Karpas-422 (cell line): ENCODE results near the gene MYOM1. TPM values are rescaled to one million over a fixed set of nuclear protein-coding genes. Genes with fewer than 3 reads are reported as not detected.

Source experiments
- DNase-seq: peaks from one replicate; pipeline ENCODE4 v3.0.0-alpha.2; 2015
- H2AFZ ChIP-seq: fragments of 200-600 bp; sonication (generic); 2 replicates; pipeline ENCODE4 v1.6.1; 2014; ENCODE audit warnings: antibody characterized with exemption, low read length, mixed read lengths
- H3K27ac ChIP-seq: fragments of 200-600 bp; sonication (generic); 2 replicates; pipeline ENCODE4 v1.5.1; 2014; ENCODE audit warnings: mild to moderate bottlenecking, low read length, moderate library complexity
- H3K27me3 ChIP-seq: fragments of 200-600 bp; sonication (generic); 2 replicates; pipeline ENCODE4 v1.6.1; 2014; ENCODE audit warnings: low read length, mixed read lengths
- H3K36me3 ChIP-seq: fragments of 200-600 bp; sonication (generic); 2 replicates; pipeline ENCODE4 v1.6.1; 2014; ENCODE audit warnings: low read length, mixed read lengths; ENCODE audit not compliant: insufficient read depth
- H3K4me1 ChIP-seq: fragments of 200-600 bp; sonication (generic); 2 replicates; pipeline ENCODE4 v1.6.1; 2014; ENCODE audit warnings: mild to moderate bottlenecking, low read length, mixed read lengths
- H3K4me2 ChIP-seq: fragments of 200-600 bp; sonication (generic); 2 replicates; pipeline ENCODE4 v1.6.1; 2014; ENCODE audit warnings: low read length, low read depth, mild to moderate bottlenecking; ENCODE audit not compliant: poor library complexity, severe bottlenecking
- H3K4me3 ChIP-seq: fragments of 200-600 bp; sonication (generic); 2 replicates; pipeline ENCODE4 v1.5.1; 2014; ENCODE audit warnings: mild to moderate bottlenecking, antibody characterized with exemption, low read length, mixed read lengths
- H3K79me2 ChIP-seq: fragments of 200-600 bp; sonication (generic); 2 replicates; pipeline ENCODE4 v1.6.1; 2014; ENCODE audit warnings: mild to moderate bottlenecking, low read length, mixed read lengths
- H3K9ac ChIP-seq: fragments of 200-600 bp; sonication (generic); 2 replicates; pipeline ENCODE4 v1.6.0; 2014; ENCODE audit warnings: low read length
- H3K9me2 ChIP-seq: fragments of 200-600 bp; sonication (generic), shearing (Covaris generic); replicated peaks from 2 replicates; pipeline ENCODE4 v1.6.0; 2014; ENCODE audit warnings: mild to moderate bottlenecking, low read length, moderate library complexity; ENCODE audit not compliant: insufficient read depth
- H3K9me3 ChIP-seq: fragments of 300-700, 200-600 bp; sonication (generic); 2 replicates; pipeline ENCODE4 v1.6.1; 2014; ENCODE audit warnings: low read length, mixed read lengths
- H4K20me1 ChIP-seq: fragments of 200-600 bp; sonication (generic); 2 replicates; pipeline ENCODE4 v1.6.1; 2014; ENCODE audit warnings: mild to moderate bottlenecking, antibody characterized with exemption, low read length, low read depth; ENCODE audit not compliant: insufficient read depth
- total RNA-seq: library from RNA; depleted of rRNA; stranded (reverse); fragments of >200 nt; shearing (Covaris generic); gene quantifications from 2 replicates; pipeline ENCODE4 v1.2.3, GENCODE V29; 2014; ENCODE audit warnings: low replicate concordance

Gene MYOM1
- total RNA-seq, 1 experiment from 2014 or later, result not detected

- Histone ChIP-seq H2AFZ (peak overlapping the region; percentile 70; the same call in 1 of the 2 replicates), H3K79me2 (peaks cover 72% of the 10 kb centered on the region), H3K4me3 (peak overlapping the region; percentile 87), H3K4me2 (peak overlapping the region; percentile 85), H3K27me3 (no peaks in the 10 kb centered on the region), H3K36me3 (no peaks in the 10 kb centered on the region; the same call in 1 of the 2 replicates), H4K20me1 (peaks cover 33% of the 10 kb centered on the region), H3K9me3 (no peaks in the 10 kb centered on the region), H3K27ac (peak overlapping the region; percentile 84), H3K9ac (peak overlapping the region; percentile 92), H3K9me2 (no peaks in the 10 kb centered on the region), H3K4me1 (peaks cover 57% of the 10 kb centered on the region)
- peak; percentile 65 for DNase-seq
These were observed 42.7 kb upstream of the MYOM1 start for GRCh38 chr18:3262234-3263131.

- H2AFZ ChIP-seq, result peak within 1 kb of the TSS; percentile 70
- DNase-seq, result peak; percentile 93
- peak within 1 kb of the TSS; percentile 84 for H3K27ac ChIP-seq
- H3K4me1 ChIP-seq, result peaks cover 53% of the 10 kb centered on the region
- H3K9ac ChIP-seq, result peak within 1 kb of the TSS; percentile 92
- H3K4me2 ChIP-seq, result peak within 1 kb of the TSS; percentile 85
- H3K79me2 ChIP-seq, result peaks cover 63% of the 10 kb centered on the region
- H3K4me3 ChIP-seq, result peak within 1 kb of the TSS; percentile 87
- H3K9me3 ChIP-seq, result no peaks in the 10 kb centered on the region
- H3K27me3 ChIP-seq, result no peaks in the 10 kb centered on the region
- no peaks in the 10 kb centered on the region for H3K9me2 ChIP-seq
- H4K20me1 ChIP-seq, result peaks cover 31% of the 10 kb centered on the region
- H3K36me3 ChIP-seq, result peaks cover 5% of the 10 kb centered on the region; the same call in 1 of the 2 replicates
These were observed 41.8 kb upstream of the MYOM1 start, which contains the start of gene MYL12B for GRCh38 chr18:3261373-3262233. MYL12B (plus strand) TSS chr18:3262133; CDS start chr18:3272899, 10,766 bp downstream.

GRCh38 chr18:3260995-3261372 lies 41.2 kb upstream of the MYOM1 start:
- Histone ChIP-seq H3K4me1 (peaks cover 53% of the 10 kb centered on the region), H3K4me3 (peak overlapping the region; percentile 87), H3K27me3 (no peaks in the 10 kb centered on the region), H4K20me1 (peaks cover 25% of the 10 kb centered on the region), H3K27ac (peak overlapping the region; percentile 84), H3K36me3 (peaks cover 11% of the 10 kb centered on the region; the same call in 1 of the 2 replicates), H3K79me2 (peaks cover 57% of the 10 kb centered on the region), H3K9me2 (no peaks in the 10 kb centered on the region), H3K4me2 (peak overlapping the region; percentile 85), H3K9me3 (no peaks in the 10 kb centered on the region), H3K9ac (peak overlapping the region; percentile 92), H2AFZ (peak overlapping the region; percentile 70)
- DNase-seq, result no peak

GRCh38 chr18:3257627-3258120 lies 37.9 kb upstream of the MYOM1 start:
- no peak overlapping the region for H2AFZ ChIP-seq
- peaks cover 34% of the 10 kb centered on the region for H3K79me2 ChIP-seq
- H3K9ac ChIP-seq, result no peak overlapping the region
- H3K27me3 ChIP-seq, result no peaks in the 10 kb centered on the region
- no peak for DNase-seq
- H3K4me3 ChIP-seq, result no peak overlapping the region
- no peaks in the 10 kb centered on the region for H3K9me3 ChIP-seq
- peaks cover 5% of the 10 kb centered on the region; the same call in 1 of the 2 replicates for H4K20me1 ChIP-seq
- H3K9me2 ChIP-seq, result no peaks in the 10 kb centered on the region
- H3K27ac ChIP-seq, result peak overlapping the region; percentile 49; the same call in 1 of the 2 replicates
- peaks cover 52% of the 10 kb centered on the region for H3K4me1 ChIP-seq
- H3K4me2 ChIP-seq, result no peak overlapping the region
- H3K36me3 ChIP-seq, result peaks cover 34% of the 10 kb centered on the region; the same call in 1 of the 2 replicates

- peaks cover 54% of the 10 kb centered on the region for H3K4me1 ChIP-seq
- no peak overlapping the region for H3K9ac ChIP-seq
- no peak for DNase-seq
- no peaks in the 10 kb centered on the region for H3K9me2 ChIP-seq
- no peaks in the 10 kb centered on the region for H4K20me1 ChIP-seq
- H3K4me2 ChIP-seq, result peak overlapping the region; percentile 29
- no peak overlapping the region for H2AFZ ChIP-seq
- H3K36me3 ChIP-seq, result peaks cover 34% of the 10 kb centered on the region; the same call in 1 of the 2 replicates
- H3K9me3 ChIP-seq, result no peaks in the 10 kb centered on the region
- no peaks in the 10 kb centered on the region for H3K27me3 ChIP-seq
- H3K27ac ChIP-seq, result peak overlapping the region; percentile 49
- peaks cover 32% of the 10 kb centered on the region for H3K79me2 ChIP-seq
- no peak overlapping the region for H3K4me3 ChIP-seq
These were observed 37.2 kb upstream of the MYOM1 start for GRCh38 chr18:3256693-3257626.

GRCh38 chr18:3255611-3256165 lies 35.9 kb upstream of the MYOM1 start:
- Histone ChIP-seq H3K27ac (0 out of 2 replicates have a peak overlapping the region, but pooled peaks have one; percentile 49), H2AFZ (no peak overlapping the region), H3K9ac (no peak overlapping the region), H4K20me1 (no peaks in the 10 kb centered on the region), H3K4me1 (peaks cover 61% of the 10 kb centered on the region), H3K36me3 (peaks cover 34% of the 10 kb centered on the region; the same call in 1 of the 2 replicates), H3K9me2 (no peaks in the 10 kb centered on the region), H3K27me3 (no peaks in the 10 kb centered on the region), H3K4me3 (no peak overlapping the region), H3K9me3 (no peaks in the 10 kb centered on the region), H3K79me2 (peaks cover 30% of the 10 kb centered on the region), H3K4me2 (no peak overlapping the region)
- no peak for DNase-seq

- Histone ChIP-seq H3K4me3 (no peak overlapping the region), H3K36me3 (peaks cover 41% of the 10 kb centered on the region; the same call in 1 of the 2 replicates), H3K4me1 (peaks cover 61% of the 10 kb centered on the region), H2AFZ (no peak overlapping the region), H3K27me3 (no peaks in the 10 kb centered on the region), H3K9me2 (no peaks in the 10 kb centered on the region), H3K27ac (no peak overlapping the region), H3K9me3 (no peaks in the 10 kb centered on the region), H3K9ac (no peak overlapping the region), H3K4me2 (peak overlapping the region; percentile 2), H3K79me2 (peaks cover 35% of the 10 kb centered on the region), H4K20me1 (no peaks in the 10 kb centered on the region)
- DNase-seq, result no peak
These were observed 35.0 kb upstream of the MYOM1 start for GRCh38 chr18:3254725-3255124.
